DOHH2 (cell line): ENCODE data around the gene RPL9.
A peak's percentile ranks its signal among the peaks of the same experiment; 100 is the strongest.

Experiments used
- CTCF ChIP-seq: fragments of 200-600 bp; sonication (generic); IDR thresholded peaks from one replicate; pipeline ENCODE4 v1.5.1; 2014; ENCODE audit warnings: antibody characterized with exemption, mild to moderate bottlenecking, low read depth, low read length; ENCODE audit not compliant: poor library complexity, severe bottlenecking
- EZH2phosphoT487 ChIP-seq: fragments of 200-600 bp; sonication (generic); IDR thresholded peaks from 2 replicates; pipeline ENCODE4 v1.6.1; 2017; ENCODE audit warnings: borderline replicate concordance, mild to moderate bottlenecking, antibody characterized with exemption, low read length, moderate library complexity, mixed read lengths

GRCh38 chr4:39446842-39447573 lies 11.7 kb downstream of the RPL9 start:
- peak; percentile 13 for TF ChIP-seq CTCF
- TF ChIP-seq EZH2phosphoT487 = no peak
